Measurements from ENCODE around the gene ZNF664.

ZNF664 gene

GRCh38 chr12:123973552-123974341 is 732 bp downstream of the ZNF664 start:
- no peak for TF ChIP-seq CTCF (IDR thresholded peaks at IDR 0.05; ENCODE audit: borderline replicate concordance, control extremely low read depth, extremely low read depth, insufficient read depth, missing control alignments)
- DNase-seq (ENCODE audit: low spot score), result no peak
- in situ Hi-C loops (cut with MboI; ENCODE audit: low sequenced_read_pairs, unreplicated experiment), result no loop called here

- no peak for DNase-seq (ENCODE audit: low spot score)
- in situ Hi-C loops (cut with MboI; ENCODE audit: low sequenced_read_pairs, unreplicated experiment), result no loop called here
- TF ChIP-seq CTCF (IDR thresholded peaks at IDR 0.05; ENCODE audit: borderline replicate concordance, control extremely low read depth, extremely low read depth, insufficient read depth, missing control alignments), result no peak
Observed at GRCh38 chr12:123976227-123976826, 3.3 kb downstream of the ZNF664 start.

GRCh38 chr12:123979566-123979965 is 6.6 kb downstream of the ZNF664 start:
- TF ChIP-seq CTCF (IDR thresholded peaks at IDR 0.05; ENCODE audit: borderline replicate concordance, control extremely low read depth, extremely low read depth, insufficient read depth, missing control alignments), result no peak
- in situ Hi-C loops (cut with MboI; ENCODE audit: low sequenced_read_pairs, unreplicated experiment), result no loop called here
- no peak for DNase-seq (ENCODE audit: low spot score)

GRCh38 chr12:123982269-123982668 is 9.3 kb downstream of the ZNF664 start:
- in situ Hi-C loops (cut with MboI; ENCODE audit: low sequenced_read_pairs, unreplicated experiment), result no loop called here
- no peak for TF ChIP-seq CTCF (IDR thresholded peaks at IDR 0.05; ENCODE audit: borderline replicate concordance, control extremely low read depth, extremely low read depth, insufficient read depth, missing control alignments)
- DNase-seq (ENCODE audit: low spot score), result no peak

- peak; percentile 39 for DNase-seq (ENCODE audit: low spot score)
- in situ Hi-C loops (cut with MboI; ENCODE audit: low sequenced_read_pairs, unreplicated experiment), result no loop called here
- peak; percentile 60 for TF ChIP-seq CTCF (IDR thresholded peaks at IDR 0.05; ENCODE audit: borderline replicate concordance, control extremely low read depth, extremely low read depth, insufficient read depth, missing control alignments)
Observed at GRCh38 chr12:123983822-123984485, 10.9 kb downstream of the ZNF664 start.

- DNase-seq (ENCODE audit: low spot score), result peak; percentile 26
- TF ChIP-seq CTCF (IDR thresholded peaks at IDR 0.05; ENCODE audit: borderline replicate concordance, control extremely low read depth, extremely low read depth, insufficient read depth, missing control alignments), result no peak
- in situ Hi-C loops (cut with MboI; ENCODE audit: low sequenced_read_pairs, unreplicated experiment), result no loop called here
Observed at GRCh38 chr12:123984903-123985302, 11.9 kb downstream of the ZNF664 start.

Data from GM13976 (cell line).